Lower leg skin (tissue), 3 donors: ENCODE measurements around the gene PDE7B.

ENCODE experiments used
- CTCF ChIP-seq, 3 donors: fragments of 450-650 bp; IDR thresholded peaks; one replicate each; pipeline ENCODE4 v1.5.1; 2016; ENCODE audit warnings: antibody characterized with exemption in 3 of 3, mild to moderate bottlenecking in 3 of 3, moderate library complexity in 2 of 3
- POLR2A ChIP-seq, 2 donors: fragments of 450-650 bp; IDR thresholded peaks; one replicate each; pipeline ENCODE4 v1.6.1; 2016 to 2017; ENCODE audit warnings: antibody characterized with exemption in 2 of 2, mild to moderate bottlenecking in 1 of 2, moderate library complexity in 1 of 2

- TF ChIP-seq CTCF (IDR thresholded peaks at IDR 0.05) (no peak), POLR2A (IDR thresholded peaks at IDR 0.05) (no peak)
Observed at GRCh38 chr6:135858931-135859330, 7.4 kb downstream of the PDE7B start.
